HFFc6 (cell line): Measurements from ENCODE around the gene ADIPOR1. TPM values are rescaled to one million over a fixed set of nuclear protein-coding genes. Genes with fewer than 3 reads are reported as not detected.
"Not testable (repeated sequence)": the region's sequence is repeated elsewhere in the genome, so short reads cannot be mapped to it uniquely, and the experiment has no call there.

Experiments used
- DNase-seq: peaks from one replicate; pipeline ENCODE4 v3.0.0-alpha.2; 2018
- H3K27ac Mint-ChIP-seq: 2 replicates; pipeline ENCODE4 v1.8.0; 2020; ENCODE audit warnings: mild to moderate bottlenecking, mixed read lengths
- H3K27me3 Mint-ChIP-seq: 2 replicates; pipeline ENCODE4 v1.8.0; 2021; ENCODE audit warnings: mild to moderate bottlenecking, moderate library complexity, mixed read lengths; ENCODE audit not compliant: insufficient read depth
- H3K36me3 Mint-ChIP-seq: 2 replicates; pipeline ENCODE4 v1.8.0; 2021; ENCODE audit warnings: low read depth, mixed read lengths
- H3K4me1 Mint-ChIP-seq: 2 replicates; pipeline ENCODE4 v1.8.0; 2020; ENCODE audit warnings: low read depth, mixed read lengths
- H3K4me3 Mint-ChIP-seq: 2 replicates; pipeline ENCODE4 v1.8.0; 2020; ENCODE audit warnings: mild to moderate bottlenecking, moderate library complexity, mixed read lengths
- H3K9me3 Mint-ChIP-seq: 2 replicates; pipeline ENCODE4 v1.8.0; 2020; ENCODE audit warnings: mild to moderate bottlenecking, mixed read lengths
- total RNA-seq, 6 experiments: library from RNA; stranded (reverse); fragmentation: NEBNext Ultra II Directional; extraction: Animal tissue kit (Norgen Biotek cat#: 25700); gene quantifications; 2 replicates in 1 of 6; 3 replicates in 5 of 6; pipeline ENCODE4 v1.2.3, GENCODE V29; 2021
- TF ChIP-seq, protein P1 (sequence below): fragments of 200-600 bp; sonication (generic); IDR thresholded peaks from 2 replicates; pipeline ENCODE4 v1.5.0; 2021; ENCODE audit warnings: antibody characterized with exemption, mild to moderate bottlenecking

ADIPOR1 gene
- total RNA-seq, 6 experiments from 2014 or later: 90.5 to 123 (median 103) TPM

- Mint-ChIP-seq H3K36me3 (peaks cover 35% of the 10 kb centered on the region), H3K27ac (no peak overlapping the region), H3K4me1 (no peaks in the 10 kb centered on the region), H3K27me3 (no peaks in the 10 kb centered on the region), H3K9me3 (no peaks in the 10 kb centered on the region), H3K4me3 (no peak overlapping the region)
- no peak for DNase-seq
- TF ChIP-seq, protein P1, sequence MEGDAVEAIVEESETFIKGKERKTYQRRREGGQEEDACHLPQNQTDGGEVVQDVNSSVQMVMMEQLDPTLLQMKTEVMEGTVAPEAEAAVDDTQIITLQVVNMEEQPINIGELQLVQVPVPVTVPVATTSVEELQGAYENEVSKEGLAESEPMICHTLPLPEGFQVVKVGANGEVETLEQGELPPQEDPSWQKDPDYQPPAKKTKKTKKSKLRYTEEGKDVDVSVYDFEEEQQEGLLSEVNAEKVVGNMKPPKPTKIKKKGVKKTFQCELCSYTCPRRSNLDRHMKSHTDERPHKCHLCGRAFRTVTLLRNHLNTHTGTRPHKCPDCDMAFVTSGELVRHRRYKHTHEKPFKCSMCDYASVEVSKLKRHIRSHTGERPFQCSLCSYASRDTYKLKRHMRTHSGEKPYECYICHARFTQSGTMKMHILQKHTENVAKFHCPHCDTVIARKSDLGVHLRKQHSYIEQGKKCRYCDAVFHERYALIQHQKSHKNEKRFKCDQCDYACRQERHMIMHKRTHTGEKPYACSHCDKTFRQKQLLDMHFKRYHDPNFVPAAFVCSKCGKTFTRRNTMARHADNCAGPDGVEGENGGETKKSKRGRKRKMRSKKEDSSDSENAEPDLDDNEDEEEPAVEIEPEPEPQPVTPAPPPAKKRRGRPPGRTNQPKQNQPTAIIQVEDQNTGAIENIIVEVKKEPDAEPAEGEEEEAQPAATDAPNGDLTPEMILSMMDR: no peak
These were observed 15.7 kb downstream of the ADIPOR1 start for GRCh38 chr1:202942426-202942825.

DNA sequence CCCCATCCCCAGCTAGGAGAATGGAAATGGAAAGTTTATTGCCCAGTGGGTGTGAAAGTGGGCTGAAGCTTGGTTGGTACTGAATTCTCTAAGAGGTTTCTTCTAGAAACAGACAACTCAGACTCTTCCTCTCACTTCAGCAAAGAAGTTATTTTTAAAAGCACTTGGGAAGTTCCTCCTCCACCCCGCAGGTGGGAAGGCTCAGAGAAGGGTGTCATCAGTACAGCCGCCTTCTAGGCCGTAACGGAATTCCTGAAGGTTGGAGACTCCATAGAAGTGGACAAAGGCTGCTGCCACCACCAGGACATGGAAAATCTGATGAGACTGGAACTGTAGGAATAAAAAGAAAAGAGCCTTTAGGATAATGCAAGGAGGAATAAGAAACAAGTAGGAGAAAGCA lies 16.7 kb downstream of the ADIPOR1 start:
- H3K36me3 Mint-ChIP-seq: peaks cover 33% of the 10 kb centered on the region
- no peak overlapping the region for H3K4me3 Mint-ChIP-seq
- no peaks in the 10 kb centered on the region for H3K4me1 Mint-ChIP-seq
- no peak overlapping the region for H3K27ac Mint-ChIP-seq
- DNase-seq: no peak
- no peaks in the 10 kb centered on the region for H3K9me3 Mint-ChIP-seq
- TF ChIP-seq, protein P1: no peak
- no peaks in the 10 kb centered on the region for H3K27me3 Mint-ChIP-seq

DNA sequence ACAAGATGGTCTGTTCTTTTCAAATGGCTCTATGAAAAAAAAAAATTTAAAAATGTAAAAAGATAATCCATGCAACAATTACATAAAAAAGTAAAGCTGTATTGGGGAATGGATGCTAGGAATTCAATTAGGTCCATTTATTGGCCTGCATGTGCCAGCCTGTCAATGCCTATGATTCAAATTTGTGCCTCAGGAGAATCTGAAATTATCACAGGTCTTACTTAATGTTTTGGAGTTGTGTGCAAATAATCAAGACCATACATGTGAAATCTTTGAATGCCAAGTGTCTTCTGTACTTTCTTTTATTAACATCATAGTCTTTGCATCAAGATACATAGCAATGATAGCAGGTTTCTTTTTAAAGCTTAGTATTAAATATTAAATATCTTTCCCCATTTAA lies 17.6 kb downstream of the ADIPOR1 start:
- Mint-ChIP-seq H3K36me3 (peaks cover 29% of the 10 kb centered on the region), H3K27ac (no peak overlapping the region), H3K9me3 (no peaks in the 10 kb centered on the region)

DNA sequence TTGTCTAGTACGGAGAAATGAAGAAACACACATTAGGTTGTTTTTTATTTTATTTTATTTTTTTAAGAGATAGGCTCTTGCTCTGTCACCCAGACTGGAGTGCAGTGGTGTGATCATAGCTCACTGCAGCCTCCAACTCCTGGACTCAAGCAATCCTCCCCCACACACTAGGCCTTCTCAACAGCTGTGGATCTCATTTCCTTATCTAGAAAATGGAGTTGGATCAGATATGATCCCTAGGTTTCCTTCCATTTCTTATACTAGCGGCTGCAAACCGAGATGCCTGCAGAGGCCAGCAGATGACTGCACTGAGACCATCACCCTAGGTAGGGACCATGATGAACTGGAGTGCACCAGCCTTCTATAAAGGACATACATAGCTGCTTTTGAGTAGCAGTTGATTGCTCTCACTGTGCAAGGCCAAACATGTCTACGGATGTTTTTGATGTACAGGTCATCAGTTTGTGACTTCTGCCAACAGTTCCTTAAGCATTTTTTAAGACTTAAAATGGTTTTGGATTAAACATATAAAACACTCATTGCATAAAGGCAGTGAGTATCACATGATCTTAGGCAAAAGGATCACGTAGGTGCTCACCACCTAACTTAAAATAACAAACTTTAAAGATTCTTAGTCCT lies 19.7 kb downstream of the ADIPOR1 start:
- Mint-ChIP-seq H3K27me3 (peaks cover 1% of the 10 kb centered on the region; the same call in 1 of the 2 replicates), H3K9me3 (no peaks in the 10 kb centered on the region), H3K4me3 (no peak overlapping the region), H3K36me3 (peaks cover 22% of the 10 kb centered on the region), H3K27ac (no peak overlapping the region), H3K4me1 (no peaks in the 10 kb centered on the region)
- DNase-seq: no peak
- TF ChIP-seq, protein P1: no peak

More for the DNA sequence above, 17.6 kb downstream of the ADIPOR1 start:
- Mint-ChIP-seq H3K4me1 (no peaks in the 10 kb centered on the region), H3K4me3 (no peak overlapping the region), H3K27me3 (no peaks in the 10 kb centered on the region)
- TF ChIP-seq, protein P1: no peak
- no peak for DNase-seq

- H3K27me3 Mint-ChIP-seq, DNase-seq, H3K4me3 Mint-ChIP-seq, H3K27ac Mint-ChIP-seq, H3K4me1 Mint-ChIP-seq, H3K9me3 Mint-ChIP-seq: not testable (repeated sequence)
- peaks cover 14% of the 10 kb centered on the region; the same call in 1 of the 2 replicates for H3K36me3 Mint-ChIP-seq
These were observed 21.7 kb downstream of the ADIPOR1 start for GRCh38 chr1:202936409-202936808.

DNA sequence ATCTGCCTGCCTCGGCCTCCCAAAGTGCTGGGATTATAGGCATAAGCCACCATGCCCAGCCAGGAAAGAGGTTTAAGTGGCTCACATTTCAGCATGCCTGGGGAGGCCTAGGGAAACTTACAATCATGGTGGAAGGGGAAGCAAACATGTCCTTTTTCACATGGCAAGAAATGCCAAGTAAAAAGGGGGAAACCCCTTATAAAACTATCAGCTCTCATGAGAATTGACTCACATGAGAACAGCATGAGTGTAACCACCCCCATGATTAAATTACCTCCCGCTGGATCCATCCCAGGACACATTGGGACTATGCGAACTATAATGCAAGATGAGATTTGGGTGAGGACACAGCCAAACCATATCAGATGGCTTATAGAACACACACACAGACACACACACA lies 22.3 kb downstream of the ADIPOR1 start:
- Mint-ChIP-seq H3K36me3 (peaks cover 8% of the 10 kb centered on the region; the same call in 1 of the 2 replicates), H3K4me3 (no peak overlapping the region), H3K27ac (no peak overlapping the region), H3K27me3 (peaks cover 1% of the 10 kb centered on the region; the same call in 1 of the 2 replicates), H3K9me3 (peaks cover 5% of the 10 kb centered on the region), H3K4me1 (no peaks in the 10 kb centered on the region)
- DNase-seq: no peak
- TF ChIP-seq, protein P1: no peak
